NCI-H1417 treated with DMSO at 0.1 percent for 48 hours (cell line): ENCODE measurements around the gene ROBO3.
A peak's percentile ranks its signal among the peaks of the same experiment; 100 is the strongest.

Source experiments
- DNase-seq: peaks from one replicate; lab custom pipeline; 2025; lab: John Stamatoyannopoulos, UW

ROBO3 gene

DNA sequence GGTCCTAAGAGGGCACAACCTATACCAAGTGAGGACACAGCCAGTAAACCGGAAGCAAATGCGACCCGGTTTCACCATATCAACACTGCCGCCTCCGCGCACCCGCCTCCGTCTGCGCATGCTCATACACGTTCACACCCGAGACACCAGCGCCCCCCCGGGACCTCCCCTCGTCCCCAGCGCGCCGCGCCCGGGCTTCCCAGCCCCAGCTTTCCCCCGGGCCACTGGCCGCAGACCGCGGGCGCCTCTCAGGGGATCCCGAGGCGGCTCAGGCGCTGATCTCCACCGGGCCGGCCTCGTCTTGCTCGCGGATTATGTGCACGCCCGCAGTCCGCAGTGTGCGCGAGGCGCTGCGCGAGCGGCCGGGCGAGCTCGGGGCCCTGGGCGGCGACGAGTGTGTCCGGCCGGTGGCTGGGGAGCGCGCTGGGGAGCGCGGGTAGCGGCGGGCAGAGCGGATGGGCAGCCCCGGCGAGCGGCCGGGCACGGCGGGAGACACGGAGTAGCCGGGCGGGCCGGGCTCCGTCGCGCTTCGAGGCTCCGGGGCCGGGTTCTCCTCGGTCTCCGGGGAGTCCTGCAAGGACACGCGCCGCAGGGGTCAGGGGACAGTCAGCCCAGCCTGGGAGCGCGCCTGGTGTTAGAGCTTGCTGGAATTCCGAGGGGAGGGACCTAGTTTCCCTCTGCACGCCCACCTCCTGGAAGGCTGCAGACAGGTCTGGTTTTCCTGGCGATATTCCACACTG, 55.8 kb downstream of the ROBO3 start:
- peak; percentile 80 for DNase-seq

DNA sequence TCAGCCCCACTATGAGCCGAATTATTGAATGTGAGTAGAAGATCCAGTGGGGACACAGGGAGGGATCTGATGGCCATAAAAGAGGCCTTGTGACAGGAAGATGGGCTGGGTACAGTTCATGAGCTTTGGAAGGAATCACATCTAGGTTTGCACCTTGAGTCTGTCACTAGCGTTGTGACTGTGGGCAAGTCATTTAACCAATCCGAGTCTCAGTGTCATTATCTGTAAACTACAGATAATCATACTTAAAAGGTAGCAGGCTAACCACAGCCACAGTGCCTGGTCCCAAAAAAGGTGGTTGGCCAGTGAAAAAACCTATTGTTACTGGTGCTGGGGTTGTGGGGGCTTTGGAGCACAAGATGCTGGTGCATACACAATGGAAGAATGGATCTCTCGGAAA, 57.6 kb downstream of the ROBO3 start:
- DNase-seq: no peak

DNA sequence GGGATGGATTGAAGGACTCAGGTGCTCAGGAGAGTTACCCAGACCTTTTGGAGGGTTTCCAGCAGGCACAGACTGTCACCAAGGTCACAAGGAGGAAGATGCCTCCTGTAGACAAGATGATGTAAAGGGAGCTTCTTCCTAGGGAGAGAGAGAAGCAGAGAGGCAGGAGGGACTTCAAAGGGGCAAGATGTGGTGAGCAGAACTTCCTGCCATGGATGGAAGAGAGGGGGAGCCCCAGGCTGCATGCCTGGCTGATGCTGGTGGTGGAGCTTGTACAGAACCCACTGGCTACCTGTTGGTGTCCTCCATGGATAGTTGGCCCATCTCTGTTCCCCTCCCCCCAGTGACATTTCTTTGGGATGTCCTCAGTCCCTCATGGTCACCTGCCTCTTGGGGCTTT, 58.1 kb downstream of the ROBO3 start:
- no peak for DNase-seq

DNA sequence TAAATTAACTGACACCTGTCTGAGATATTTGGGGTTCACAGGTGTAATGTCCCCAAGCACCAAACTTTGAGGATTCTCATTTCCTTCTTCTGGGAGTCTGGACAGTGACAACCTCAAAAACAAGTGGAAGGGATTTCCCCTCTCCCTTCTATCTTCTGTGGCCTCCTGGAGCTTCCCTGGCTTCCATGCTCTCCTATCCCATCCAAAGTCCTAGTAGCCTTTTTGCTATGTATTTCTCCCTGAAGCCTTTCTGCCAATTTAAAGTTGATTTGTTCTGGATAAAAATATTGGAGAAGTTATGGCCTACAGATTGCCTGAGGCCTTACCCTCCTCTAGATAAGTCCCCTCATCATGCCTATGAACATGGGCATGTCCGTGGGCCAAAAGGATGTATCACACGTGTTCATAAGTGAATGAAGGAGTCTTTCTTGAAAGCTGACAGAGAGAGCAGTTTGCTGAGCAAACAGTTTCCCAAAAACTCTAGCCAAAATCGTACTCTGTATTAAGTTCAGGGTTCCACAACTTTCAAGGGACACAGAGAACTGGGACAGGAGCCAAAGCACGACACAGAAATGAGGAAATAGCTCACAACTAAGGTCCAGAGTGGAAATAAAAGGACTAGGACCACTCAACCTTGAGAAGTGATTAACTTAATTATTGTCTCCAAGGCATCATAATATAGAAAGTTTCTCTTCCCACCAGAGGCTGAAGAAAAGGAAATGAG, 63.9 kb downstream of the ROBO3 start:
- DNase-seq: no peak

DNA sequence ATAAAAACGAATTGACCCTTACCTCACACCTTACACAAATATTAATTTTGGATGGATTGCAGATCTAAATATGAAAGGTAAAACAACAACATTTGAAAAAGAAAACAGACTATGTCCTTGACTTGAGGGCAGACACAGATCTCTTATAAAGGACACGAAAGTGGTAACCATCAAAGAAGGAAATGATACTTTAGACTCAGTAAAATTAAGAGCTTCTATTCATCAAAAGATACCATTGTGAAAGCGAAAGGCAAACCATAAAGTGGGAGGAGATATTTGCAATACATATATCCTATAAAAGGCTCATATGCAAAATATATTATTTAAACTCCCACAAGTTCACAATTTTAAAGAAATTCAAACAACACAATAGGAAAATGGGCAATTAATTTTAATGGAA, 65.6 kb downstream of the ROBO3 start:
- DNase-seq: no peak
